NCI-H1436 (cell line): ENCODE measurements around the gene CLDN3.
"Not testable (repeated sequence)": the region's sequence is repeated elsewhere in the genome, so short reads cannot be mapped to it uniquely, and the experiment has no call there.

Source experiments
- DNase-seq: peaks from one replicate; lab custom pipeline; 2025; lab: John Stamatoyannopoulos, UW

The CLDN3 gene, protein sequence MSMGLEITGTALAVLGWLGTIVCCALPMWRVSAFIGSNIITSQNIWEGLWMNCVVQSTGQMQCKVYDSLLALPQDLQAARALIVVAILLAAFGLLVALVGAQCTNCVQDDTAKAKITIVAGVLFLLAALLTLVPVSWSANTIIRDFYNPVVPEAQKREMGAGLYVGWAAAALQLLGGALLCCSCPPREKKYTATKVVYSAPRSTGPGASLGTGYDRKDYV

DNA sequence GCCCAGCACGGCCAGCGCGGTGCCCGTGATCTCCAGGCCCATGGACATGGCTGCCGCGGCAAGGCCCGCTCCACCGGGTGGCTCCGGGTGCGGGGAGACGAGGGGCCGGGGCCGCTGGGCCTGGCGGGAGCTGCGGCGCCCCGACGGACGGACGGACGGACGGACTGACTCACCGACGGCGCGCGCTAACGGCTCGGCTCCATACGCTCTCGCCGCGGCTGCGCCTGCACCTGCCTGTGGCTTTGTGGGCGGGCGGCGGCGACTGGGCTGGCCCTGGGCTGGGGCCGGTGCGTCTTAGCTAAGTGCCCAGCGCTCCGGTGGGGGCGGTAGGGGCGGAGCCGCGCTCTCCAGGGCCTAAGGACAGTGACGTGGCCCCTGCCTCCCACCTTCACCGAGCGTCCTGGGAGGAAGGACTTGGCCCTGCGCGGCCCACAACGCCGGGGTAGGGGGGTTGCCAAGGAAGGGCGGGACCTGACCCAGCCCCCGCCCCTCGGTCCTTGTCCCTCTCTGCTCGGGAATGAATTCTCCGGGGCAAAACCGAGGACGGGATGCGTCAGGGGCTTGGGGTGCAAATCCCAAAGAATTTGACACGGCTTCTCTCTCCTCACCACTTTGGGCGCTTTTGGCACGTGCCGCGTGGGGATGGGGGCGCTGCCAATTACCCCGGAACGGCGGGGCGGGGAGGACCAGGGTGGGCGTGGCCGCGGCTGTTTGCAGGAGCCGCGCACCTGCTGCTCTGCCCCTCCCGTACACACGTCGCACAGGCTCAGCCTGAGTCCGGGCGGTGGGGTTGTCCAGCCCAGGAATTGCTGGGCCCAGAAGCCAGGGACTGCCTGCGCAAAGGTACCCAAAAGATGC lies at the start of gene CLDN3:
Gene CLDN3 (minus strand): TSS at position 269 of the 858 bp plus-strand sequence. CDS start 221 bp downstream, at position 48.
- DNase-seq, result peak; percentile 92

DNA sequence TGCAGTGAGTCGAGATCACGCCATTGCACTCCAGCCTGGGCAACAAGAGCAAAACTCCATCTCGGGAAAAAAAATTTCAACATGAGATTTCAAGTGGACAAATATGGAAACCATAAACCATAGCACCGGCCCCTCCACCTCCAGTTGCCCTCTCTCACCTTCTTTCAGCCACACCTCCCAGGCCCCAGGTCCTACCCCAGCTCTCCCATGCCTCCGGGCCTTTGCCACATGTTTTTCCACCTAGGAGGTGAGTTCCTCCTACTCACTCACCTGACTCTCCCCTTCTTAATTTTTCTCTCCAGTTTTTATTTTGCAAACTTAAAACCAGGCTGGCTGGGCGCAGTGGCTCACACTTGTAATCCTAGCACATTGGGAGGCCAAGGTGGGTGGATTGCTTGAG lies 47.1 kb upstream of the CLDN3 start:
- DNase-seq, result no peak

DNA sequence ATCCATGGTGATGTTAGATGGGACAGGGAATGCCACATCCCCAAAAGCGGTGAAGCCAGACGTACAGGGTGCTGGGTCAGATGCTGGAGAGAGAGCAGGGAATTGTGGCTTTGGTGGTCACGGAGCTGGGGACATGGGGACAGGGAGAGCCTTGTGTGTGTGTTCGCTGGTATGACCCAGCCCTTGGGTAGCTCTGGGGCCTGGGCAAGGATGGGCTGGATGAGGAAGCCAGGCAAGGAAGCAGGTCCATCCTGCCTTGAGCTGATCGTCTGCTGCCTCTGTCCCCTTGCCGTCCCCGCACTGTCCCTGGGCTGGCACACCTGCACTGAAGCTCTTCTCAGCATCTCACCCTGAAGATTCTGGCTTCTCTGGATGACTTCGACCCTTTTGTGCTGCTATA lies 45.4 kb upstream of the CLDN3 start:
- DNase-seq, result no peak

DNA sequence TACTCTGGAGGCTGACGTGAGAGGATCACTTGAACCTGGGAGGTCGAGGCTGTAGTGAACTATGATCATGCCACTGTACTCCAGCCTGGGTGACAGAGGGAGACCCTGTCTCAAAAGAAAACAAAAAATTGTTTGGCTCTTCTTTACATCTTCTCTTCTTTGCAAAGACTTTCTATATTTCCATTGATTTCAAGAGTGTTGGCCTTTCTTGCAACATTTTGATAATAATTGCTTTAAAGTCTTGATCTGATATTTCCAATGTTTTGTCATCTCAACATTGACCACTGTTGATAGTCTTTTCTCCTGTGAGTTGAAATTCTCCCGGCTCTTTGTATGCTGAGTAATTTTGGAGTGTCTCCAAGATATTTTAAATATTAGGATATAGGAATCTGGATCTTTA lies 42.9 kb upstream of the CLDN3 start:
- DNase-seq, result no peak

DNA sequence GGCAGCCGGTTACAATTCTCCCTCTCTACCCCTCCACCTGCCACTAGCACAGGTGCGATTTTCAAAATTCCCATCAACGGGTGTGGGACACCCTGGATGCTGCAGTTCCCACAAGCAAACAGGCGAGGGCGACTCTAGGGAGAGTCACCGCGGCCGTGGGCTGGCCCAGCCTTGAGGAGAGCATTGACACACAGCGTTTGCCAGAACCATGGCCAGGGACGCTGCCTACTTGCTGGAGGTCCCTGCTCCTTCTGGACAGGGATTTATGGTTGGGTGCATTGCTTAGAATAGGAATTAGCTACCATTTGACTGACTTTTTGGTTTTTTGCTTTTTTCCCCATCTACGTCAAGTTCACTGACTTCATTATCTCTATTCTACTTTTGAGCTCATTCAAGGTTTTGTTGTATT lies 41.7 kb upstream of the CLDN3 start:
- DNase-seq, result peak; percentile 71

DNA sequence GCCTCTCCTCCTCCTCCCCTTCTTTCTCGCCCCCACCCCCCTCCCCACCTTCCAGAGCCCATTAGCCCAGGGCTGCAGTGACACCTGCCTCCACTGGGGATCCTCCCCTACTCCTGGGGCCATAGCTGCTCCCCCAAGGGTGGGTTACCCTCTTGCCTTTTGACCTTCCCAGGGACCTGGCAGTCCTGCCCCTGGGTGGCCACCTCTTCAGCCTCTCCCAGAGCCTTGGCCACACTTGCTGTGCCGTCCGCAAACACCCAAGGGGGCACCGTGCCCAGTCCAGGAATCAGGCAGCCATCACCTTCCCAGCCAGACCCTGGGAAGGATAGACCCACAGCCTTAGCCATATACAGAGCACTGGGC lies 40.9 kb upstream of the CLDN3 start:
- DNase-seq, result no peak

DNA sequence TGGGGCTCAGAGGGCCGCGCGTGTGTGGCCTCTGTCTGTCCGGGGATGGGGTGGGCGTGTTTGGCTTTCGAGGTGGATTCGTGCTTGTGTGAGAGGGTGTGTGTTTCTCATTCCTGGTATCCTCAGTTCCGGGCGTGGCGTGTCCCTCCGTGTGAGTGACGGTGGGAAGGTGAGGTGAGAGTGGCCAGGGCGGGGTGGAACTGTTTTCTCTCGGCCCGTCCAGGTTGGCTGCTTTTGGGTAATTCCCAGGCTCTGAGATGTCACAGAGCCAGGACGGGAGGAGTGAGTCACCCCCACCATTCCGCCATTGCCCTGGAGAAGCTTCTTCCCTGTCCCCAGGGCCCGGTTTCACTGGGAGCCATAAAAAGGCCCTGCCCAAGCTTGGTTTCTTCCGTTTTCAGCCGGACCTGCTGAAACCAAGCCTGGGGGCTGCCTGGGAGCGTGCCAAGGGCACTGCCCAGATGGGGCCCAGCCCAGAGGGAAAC lies 39.4 kb upstream of the CLDN3 start:
- DNase-seq, result no peak

DNA sequence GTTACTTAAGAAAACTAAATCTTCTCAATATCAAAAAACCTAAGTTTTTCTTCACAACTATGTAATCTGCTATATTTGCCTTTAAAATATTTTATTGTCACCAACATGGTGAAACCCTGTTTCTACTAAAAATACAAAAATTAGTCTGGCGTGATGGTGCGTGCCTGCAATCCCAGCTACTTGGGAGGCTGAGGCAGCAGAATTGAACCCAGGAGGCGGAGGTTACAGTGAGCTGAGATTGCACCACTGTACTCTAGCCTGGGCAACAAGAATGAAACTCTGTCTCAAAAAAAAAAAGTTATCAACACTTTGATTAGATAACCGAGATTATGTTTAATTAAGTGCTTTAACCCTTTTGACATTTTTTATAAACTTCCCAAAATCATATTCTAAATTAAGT lies 32.4 kb upstream of the CLDN3 start:
- no peak for DNase-seq

DNA sequence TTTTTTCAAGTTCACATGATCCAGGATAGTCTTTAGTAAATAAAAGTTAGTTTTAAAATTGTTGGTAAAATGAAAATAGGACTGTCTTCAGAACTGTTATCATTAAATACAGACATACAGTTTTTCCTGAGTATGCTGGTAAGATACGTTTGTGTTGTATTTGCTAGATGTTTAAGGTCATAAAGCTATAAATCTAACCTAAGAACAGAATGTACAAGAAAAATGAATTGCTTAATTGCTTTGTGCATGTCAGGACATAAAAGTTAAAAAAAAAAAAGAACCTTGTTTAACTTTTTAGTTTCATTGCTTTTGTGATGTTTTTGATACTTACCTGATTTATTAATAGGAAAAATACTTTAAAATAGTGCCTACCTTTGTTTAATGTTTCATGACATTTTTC lies 31.5 kb upstream of the CLDN3 start:
- DNase-seq, result no peak

DNA sequence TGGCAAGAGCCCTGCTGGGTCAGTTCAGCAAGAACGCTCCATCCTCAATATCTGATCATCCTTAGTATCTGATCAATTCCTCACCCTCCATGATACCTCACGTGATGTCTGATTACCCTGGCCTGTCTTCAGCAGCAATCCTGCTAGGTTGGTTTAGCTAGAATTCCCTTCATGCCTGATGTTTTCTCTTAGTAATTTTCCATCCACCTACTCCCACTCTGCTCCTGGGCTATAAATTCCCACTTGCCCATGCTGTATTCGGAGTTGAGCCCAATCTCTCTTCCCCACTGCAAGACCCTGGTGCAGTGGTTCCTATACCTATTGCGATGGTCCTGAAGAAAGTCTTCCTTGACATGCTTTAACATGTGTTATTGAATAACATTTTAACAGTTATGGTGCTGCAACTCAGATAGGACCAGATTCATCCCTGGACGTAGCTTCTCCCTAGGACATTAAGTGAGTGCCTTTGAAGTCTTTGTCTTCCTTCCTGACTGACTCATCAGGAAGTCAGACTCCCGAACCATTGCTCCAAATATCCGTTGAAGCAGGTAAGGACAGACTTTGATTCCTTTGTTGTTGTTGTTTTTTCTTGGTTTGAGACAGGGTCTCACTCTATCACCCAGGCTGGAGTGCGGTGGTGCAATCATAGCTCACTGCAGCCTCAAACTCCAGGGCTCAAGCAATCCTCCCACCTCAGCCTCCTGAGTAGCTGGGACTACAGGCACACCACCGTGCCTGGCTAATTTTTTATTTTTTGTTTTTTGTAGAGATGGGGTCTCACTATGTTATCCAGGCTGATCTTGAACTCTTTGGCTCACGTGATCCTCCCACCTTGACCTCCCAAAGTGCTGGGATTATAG lies 29.4 kb upstream of the CLDN3 start:
- no peak for DNase-seq

DNA sequence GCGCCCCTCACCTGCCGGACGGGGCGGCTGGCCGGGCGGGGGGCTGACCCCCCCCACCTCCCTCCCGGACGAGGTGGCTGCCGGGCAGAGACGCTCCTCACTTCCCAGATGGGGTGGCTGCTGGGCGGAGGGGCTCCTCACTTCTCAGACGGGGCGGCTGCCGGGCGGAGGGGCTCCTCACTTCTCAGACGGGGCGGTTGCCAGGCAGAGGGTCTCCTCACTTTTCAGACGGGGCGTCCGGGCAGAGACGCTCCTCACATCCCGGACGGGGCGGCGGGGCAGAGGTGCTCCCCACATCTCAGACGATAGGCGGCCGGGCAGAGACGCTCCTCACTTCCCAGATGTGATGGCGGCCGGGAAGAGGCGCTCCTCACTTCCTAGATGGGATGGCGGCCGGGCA lies 27.1 kb upstream of the CLDN3 start:
- DNase-seq, result not testable (repeated sequence)

DNA sequence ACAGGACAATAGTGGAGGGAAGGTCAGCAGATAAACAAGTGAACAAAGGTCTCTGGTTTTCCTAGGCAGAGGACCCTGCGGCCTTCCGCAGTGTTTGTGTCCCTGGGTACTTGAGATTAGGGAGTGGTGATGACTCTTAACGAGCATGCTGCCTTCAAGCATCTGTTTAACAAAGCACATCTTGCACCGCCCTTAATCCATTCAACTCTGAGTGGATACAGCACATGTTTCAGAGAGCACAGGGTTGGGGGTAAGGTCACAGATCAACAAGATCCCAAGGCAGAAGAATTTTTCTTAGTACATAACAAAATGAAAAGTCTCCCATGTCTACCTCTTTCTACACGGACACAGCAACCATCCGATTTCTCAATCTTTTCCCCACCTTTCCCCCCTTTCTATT lies 26.6 kb upstream of the CLDN3 start:
- not testable (repeated sequence) for DNase-seq

DNA sequence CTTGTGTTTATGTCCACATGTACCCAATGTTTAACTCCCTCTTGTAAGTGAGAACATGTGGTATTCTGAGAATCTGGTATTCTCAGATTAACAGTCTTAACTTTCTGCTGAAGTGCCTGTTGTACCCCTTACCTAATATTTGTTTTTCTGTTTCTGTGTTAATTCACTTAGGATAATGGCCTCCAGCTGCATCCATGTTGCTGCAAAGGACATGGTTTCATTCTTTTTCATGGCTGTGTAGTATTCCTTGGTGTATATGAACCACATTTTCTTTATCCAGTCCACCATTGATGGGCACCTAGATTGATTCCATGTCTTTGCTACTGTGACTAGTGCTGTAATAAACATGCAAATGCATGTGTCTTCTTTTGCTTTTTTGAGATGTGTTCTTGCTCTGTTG lies 25.1 kb upstream of the CLDN3 start:
- DNase-seq, result not testable (repeated sequence)

DNA sequence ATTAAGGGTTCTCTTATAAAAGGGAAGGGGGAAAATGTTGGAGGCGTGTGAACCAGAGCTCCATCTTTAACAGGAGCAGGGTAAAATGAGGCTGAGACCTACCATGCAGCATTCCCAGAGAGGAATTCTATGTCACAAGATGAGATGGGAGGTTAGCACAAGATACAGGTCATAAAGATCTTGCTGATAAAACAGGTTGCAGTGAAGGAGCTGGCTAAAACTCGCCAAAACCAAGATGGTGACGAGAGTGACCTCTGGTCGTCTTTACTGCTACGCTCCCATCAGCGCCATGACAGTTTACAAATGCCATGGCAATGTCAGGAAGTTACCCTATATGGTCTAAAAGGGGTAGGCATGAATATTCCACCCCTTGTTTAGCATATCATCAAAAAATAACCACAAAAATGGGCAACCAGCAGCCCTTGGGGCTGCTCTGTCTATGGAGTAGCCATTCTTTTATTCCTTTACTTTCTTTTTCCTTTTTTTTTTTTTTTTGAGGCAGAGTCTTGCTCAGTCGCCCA lies 21.2 kb upstream of the CLDN3 start:
- not testable (repeated sequence) for DNase-seq

DNA sequence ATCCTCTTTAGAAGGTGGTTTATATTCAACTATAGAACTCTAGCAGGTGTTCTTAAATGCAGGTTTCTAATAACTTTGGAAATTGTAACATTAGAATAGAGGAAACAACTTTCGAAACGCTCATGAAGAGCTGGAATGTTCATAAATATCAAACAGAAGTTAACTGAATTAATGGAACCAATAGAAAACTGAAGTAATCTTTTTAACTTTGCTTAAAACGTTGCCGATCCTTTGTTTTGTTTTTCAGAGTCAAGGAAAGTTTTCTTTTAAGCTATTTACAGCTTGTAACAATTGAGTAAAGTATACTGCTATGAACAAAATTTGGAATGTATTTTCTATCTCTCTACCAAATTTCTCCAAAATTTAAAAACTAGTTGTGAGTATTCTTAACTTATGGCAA lies 19.0 kb upstream of the CLDN3 start:
- no peak for DNase-seq

DNA sequence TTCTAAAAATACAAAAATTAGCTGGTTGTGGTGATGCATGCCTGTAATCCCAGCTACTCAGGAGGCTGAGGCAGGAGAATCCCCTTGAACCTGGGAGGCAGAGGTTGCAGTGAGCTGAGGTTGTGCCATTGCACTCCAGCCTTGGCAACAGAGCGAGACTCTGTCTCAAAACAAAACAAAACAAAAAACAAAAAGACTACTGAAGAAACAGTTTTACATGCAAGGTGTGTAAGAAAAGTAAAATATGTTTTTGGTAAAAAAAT lies 17.6 kb upstream of the CLDN3 start:
- DNase-seq, result not testable (repeated sequence)

DNA sequence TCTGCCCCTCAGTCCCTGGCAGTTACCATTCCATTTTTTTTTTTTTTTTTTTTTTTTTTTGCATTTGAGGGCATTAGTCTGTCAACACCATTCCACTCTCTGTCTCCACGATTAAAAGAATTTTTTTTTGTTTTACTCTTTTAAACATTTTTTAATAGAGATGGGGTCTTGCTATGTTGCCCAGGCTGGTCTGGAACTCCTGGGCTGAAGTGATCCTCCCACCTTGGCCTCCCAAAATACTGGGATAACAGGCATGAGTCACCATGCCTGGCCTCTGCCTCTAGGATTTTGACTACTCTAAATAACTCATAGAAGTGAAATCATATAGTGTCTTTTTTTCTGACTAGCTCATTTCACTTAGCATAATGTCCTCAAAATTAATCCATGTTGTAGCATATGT lies 16.5 kb upstream of the CLDN3 start:
- no peak for DNase-seq

DNA sequence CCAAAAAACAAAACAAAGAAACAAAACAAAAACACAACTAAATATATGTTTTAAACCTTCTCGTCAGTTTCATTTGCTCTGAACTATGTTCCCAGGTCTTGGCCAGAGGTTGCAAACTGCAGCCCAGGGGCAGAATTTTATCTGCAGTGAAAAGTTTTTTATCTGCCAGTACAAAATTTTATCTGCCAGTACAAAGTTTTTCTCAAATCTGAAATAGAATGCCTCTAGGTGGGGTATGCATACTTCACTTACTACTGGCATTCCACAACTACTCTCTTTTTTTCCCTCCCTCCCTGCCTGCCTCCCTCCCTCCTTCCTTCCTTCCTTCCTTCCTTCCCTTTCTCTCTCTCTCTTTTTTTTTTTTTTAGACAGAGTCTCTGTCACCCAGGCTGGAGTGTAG lies 9.4 kb upstream of the CLDN3 start:
- DNase-seq, result no peak

DNA sequence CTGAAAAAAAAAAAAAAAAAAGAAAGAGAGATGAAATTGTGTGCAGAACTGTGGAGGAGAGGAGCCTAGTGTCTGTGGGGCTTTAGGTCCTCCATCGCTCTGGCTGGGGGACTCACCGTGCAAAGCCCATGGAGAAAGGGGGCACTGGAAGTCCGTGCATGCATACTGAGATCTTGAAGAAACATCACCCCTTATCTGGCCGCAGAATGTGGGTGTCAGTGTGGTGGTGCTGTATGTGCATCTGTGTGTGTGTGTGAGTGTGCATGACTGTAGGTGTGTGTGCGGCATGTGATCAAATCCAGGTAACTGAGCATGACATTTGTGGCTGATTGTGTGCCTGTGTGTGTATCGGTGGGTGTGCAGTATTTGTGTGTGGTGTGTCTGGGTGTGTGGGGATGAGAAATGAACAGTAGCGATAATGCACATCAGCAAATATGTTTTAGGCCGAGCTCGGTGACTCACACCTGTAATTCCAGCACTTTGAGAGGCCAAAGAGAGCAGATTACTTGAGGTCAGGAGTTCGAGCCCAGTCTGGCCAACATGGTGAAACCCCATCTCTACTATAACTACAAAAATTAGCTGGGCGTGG lies 8.8 kb upstream of the CLDN3 start:
- DNase-seq, result no peak

DNA sequence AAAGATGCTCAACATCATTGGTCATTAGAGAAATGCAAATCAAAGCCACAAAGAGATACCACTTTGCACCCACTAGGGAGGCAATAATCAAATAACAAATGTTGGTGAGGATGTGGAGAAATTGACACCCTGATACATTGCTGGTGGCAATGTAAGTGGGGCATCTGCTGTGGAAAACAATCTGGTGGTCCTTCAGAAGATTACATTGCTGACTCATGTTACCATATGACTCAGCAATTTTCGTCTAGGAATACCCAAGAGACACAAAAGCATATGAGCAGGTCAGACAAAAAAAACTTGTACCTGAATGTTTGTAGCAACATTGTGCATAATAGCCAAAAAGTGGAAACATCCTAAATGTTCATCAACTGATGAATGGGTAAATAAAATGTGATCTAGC lies 4.9 kb upstream of the CLDN3 start:
- peak; percentile 49 for DNase-seq

DNA sequence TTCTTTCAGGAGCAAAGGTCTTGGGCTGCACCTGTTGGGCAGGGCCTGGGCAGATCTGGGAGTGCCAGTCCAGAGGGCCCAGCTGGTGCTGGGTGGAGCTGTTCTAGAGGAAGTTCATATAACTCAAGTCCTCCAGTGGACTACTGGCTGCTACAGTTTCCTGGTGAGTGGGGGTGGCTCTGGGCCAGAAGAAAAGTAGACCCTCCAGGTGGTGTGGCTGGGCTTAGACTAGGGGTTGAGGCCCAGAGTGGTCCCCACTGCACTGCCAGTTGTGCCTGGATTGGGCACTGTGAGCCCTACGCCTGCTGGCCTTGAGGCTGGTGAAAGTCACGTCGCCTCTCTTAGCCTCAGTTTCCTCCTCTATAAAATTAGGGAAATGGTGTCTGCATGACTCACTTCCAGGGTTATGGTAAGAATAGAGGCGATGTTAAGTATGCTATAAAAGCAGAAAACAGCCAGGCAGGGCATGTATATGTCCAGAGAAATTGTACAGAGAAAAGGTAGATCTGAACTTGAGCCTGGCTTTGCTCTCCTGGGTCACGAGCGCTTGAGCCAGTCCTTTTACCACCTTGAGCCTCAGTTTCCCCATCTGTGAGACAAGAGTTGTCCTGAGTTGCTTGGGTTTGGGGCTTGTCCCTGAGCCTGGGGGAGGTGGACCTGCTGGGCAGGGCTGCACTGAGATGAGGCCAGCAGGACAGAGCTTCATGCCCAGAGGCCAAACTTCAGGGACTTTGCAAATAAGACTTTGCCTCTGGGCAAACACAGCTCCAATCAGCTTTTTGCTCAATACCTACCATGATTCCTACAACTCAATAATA lies 3.8 kb upstream of the CLDN3 start:
- DNase-seq, result no peak
